ENCODE measurements around the gene STUB1. TPM values are rescaled to one million over a fixed set of nuclear protein-coding genes. Genes with fewer than 3 reads are reported as not detected.

STUB1 gene
- total and polyA plus RNA-seq, 10 of the 15 experiments (the other 5 are each of a cell fraction or from before 2014, with no cell fraction given), result 4.2 to 136 (median 67.1) TPM

DNA sequence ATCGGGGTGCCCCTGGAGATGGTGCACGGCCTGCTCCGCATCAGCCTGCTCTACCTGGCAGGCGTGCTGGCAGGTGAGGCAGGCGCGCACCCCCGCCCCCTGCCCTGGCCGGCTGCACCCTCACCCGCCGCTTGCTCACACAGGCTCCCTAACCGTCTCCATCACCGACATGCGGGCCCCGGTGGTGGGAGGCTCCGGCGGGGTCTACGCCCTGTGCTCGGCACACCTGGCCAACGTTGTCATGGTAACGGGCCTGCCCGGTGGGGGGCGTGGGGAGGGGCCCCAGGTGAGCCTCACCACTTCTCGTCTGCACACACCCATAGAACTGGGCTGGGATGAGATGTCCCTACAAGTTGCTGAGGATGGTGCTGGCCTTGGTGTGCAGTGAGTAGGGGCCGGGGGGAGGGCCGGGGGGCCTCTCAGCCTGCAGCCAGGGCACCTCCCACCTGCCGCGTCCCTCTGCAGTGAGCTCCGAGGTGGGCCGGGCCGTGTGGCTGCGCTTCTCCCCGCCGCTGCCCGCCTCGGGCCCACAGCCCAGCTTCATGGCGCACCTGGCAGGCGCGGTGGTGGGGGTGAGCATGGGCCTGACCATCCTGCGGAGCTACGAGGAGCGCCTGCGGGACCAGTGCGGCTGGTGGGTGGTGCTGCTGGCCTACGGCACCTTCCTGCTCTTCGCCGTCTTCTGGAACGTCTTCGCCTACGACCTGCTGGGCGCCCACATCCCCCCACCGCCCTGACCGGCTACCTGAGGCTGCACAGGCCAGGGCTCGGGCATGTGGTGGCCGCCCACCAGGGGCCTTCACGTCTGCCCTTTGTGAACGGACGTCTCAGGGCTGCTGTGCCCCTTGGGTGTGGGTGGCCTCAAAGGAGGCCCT is 2.7 kb upstream of the STUB1 start:
- Histone ChIP-seq H3K79me2 (ENCODE audit: control insufficient read depth, insufficient read depth, low read length) (peaks cover 14% of the 10 kb centered on the region), H3K4me3 (no peak overlapping the region), H3K36me3 (ENCODE audit: control insufficient read depth in 2 of 2, insufficient read depth in 2 of 2, low read length in 1 of 2) (peaks cover under 1 to 6% of the 10 kb centered on the region in 2 experiments; a peak in 2 of 4 replicates), H3K27me3 (replicated peaks in 1 of 2; ENCODE audit: control insufficient read depth in 2 of 2, insufficient read depth in 2 of 2, low read length in 1 of 2) (no peaks in the 10 kb centered on the region), H3K4me1 (ENCODE audit: control insufficient read depth, insufficient read depth, low read length) (peaks cover 7% of the 10 kb centered on the region), H3K27ac (ENCODE audit: control insufficient read depth, insufficient read depth) (no peak overlapping the region), H3K4me2 (ENCODE audit: control insufficient read depth, insufficient read depth) (no peak overlapping the region), H2AFZ (ENCODE audit: control insufficient read depth, low read depth, low read length) (no peak overlapping the region), H4K20me1 (ENCODE audit: control insufficient read depth, insufficient read depth) (peaks cover 6% of the 10 kb centered on the region; the same call in 1 of the 2 replicates), H3K9me3 (replicated peaks; ENCODE audit: control insufficient read depth, insufficient read depth, low read length) (no peaks in the 10 kb centered on the region), H3K9ac (ENCODE audit: control insufficient read depth, insufficient read depth, low read length) (no peak overlapping the region)
- no peak for DNase-seq (ENCODE audit: low read depth, low spot score)
- RAD21 ChIA-PET (ENCODE audit: unreplicated experiment), result no interaction called here
- in situ Hi-C loops (cut with MboI), result no loop called here
- CTCF ChIA-PET, result no interaction called here
- POLR2A ChIA-PET, result no interaction called here
- no peak for ATAC-seq
- FAIRE-seq, result no peak
- intact Hi-C loops (cut with micrococcal nuclease; ENCODE audit: unreplicated experiment), result no loop called here
- no TSS peak for BruUV-seq (replicated peaks)
- 67% methylated on average over 54 of the region's 57 CpGs for WGBS (ENCODE audit: insufficient coverage, insufficient replicate concordance, low lambda C conversion rate, missing lambda C conversion rate)
- SMC1A ChIA-PET (ENCODE audit: uncharacterized antibody, unreplicated experiment), result no interaction called here
- no peak for TF ChIP-seq STAT3 (IDR thresholded peaks at IDR 0.05; ENCODE audit: low read depth, low read length)
- no peak for TF ChIP-seq MYB (IDR thresholded peaks at IDR 0.05; ENCODE audit: borderline replicate concordance, low read depth, low read length)

DNA sequence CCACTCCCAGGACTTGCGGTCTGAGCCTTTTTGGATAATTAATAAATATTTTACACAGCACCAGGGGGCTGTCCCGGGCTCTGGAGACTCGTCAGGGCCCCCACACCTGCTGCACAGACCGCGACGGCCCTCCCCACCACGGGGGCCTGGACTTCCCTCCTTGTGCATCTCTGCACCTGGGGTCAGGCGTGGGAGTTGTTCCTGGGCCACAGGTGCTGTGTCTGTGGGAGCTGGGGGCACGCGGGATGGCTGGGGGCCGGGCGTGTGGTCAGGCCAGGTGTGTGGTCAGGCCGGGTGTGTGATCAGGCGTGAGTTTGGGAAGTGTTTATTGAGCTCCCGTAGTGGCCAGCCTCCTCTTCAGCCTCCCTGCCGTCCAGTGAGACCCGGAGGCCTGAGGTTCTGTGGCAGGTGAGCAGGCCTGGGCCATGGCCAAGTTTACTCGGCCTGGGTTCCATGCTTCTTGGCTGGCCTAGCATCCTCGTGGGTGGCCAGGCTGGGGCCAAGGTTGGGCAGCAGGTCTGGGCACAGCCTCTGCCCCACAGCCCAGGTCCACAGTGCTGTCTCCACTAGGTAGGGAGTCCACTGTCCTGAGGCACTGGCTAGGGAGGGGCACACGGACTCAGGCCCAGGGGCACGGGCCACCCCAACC is 1.9 kb upstream of the STUB1 start:
- DNase-seq (ENCODE audit: low read depth, low spot score) (no peak), FAIRE-seq (no peak), ATAC-seq (no peak)
- SMC1A ChIA-PET (ENCODE audit: uncharacterized antibody, unreplicated experiment), result no interaction called here
- H3K27me3 ChIP-seq (replicated peaks in 1 of 2; ENCODE audit: control insufficient read depth in 2 of 2, insufficient read depth in 2 of 2, low read length in 1 of 2), result no peaks in the 10 kb centered on the region
- no peak overlapping the region for H3K4me3 ChIP-seq
- no peak overlapping the region for H3K4me2 ChIP-seq (ENCODE audit: control insufficient read depth, insufficient read depth)
- no peak overlapping the region for H3K9ac ChIP-seq (ENCODE audit: control insufficient read depth, insufficient read depth, low read length)
- no peak overlapping the region for H3K27ac ChIP-seq (ENCODE audit: control insufficient read depth, insufficient read depth)
- CTCF ChIA-PET, result interaction anchor here (0.9 kb wide), 1 partner anchor 10 kb away, joined by 4 read pairs; the partner anchor contains the start of gene RHOT2
- peaks cover 13% of the 10 kb centered on the region for H3K4me1 ChIP-seq (ENCODE audit: control insufficient read depth, insufficient read depth, low read length)
- H2AFZ ChIP-seq (ENCODE audit: control insufficient read depth, low read depth, low read length), result no peak overlapping the region
- H4K20me1 ChIP-seq (ENCODE audit: control insufficient read depth, insufficient read depth), result peaks cover 6% of the 10 kb centered on the region; the same call in 1 of the 2 replicates
- peaks cover 6 to 7% of the 10 kb centered on the region in 2 experiments; a peak in 2 of 4 replicates for H3K36me3 ChIP-seq (ENCODE audit: control insufficient read depth in 2 of 2, insufficient read depth in 2 of 2, low read length in 1 of 2)
- in situ Hi-C loops (cut with MboI), result no loop called here
- TF ChIP-seq SREBF1 (IDR thresholded peaks at IDR 0.05; ENCODE audit: low read length) (no peak), POLR2A (IDR thresholded peaks at IDR 0.05; ENCODE audit: low read depth, low read length) (peak; percentile 47; the same call in 1 of the 2 replicates), TCF12 (IDR thresholded peaks at IDR 0.05; ENCODE audit: low read depth, low read length) (0 out of 2 replicates have a peak, but pooled peaks have one; percentile 37)
- intact Hi-C loops (cut with micrococcal nuclease; ENCODE audit: unreplicated experiment), result no loop called here
- H3K79me2 ChIP-seq (ENCODE audit: control insufficient read depth, insufficient read depth, low read length), result peaks cover 18% of the 10 kb centered on the region
- POLR2A ChIA-PET, result no interaction called here
- no TSS peak for BruUV-seq (replicated peaks)
- RAD21 ChIA-PET (ENCODE audit: unreplicated experiment), result interaction anchor here (0.6 kb wide), 1 partner anchor 1043 kb away, joined by 4 read pairs; no protein-coding TSS in a partner anchor
- 22% methylated on average over 21 of the region's 21 CpGs for WGBS (ENCODE audit: insufficient coverage, insufficient replicate concordance, low lambda C conversion rate, missing lambda C conversion rate)
- no peaks in the 10 kb centered on the region for H3K9me3 ChIP-seq (replicated peaks; ENCODE audit: control insufficient read depth, insufficient read depth, low read length)
